HG03575 (cell line): ENCODE data around the gene WNT1.

Experiments
- ATAC-seq: cut with Tn5 transposase; IDR thresholded peaks from one replicate; pipeline ENCODE4 v1.9.1; 2021; ENCODE audit not compliant: unreplicated experiment, insufficient number of reproducible peaks, low FRiP score; ENCODE audit errors: extremely low read depth

The WNT1 gene

GRCh38 chr12:48978741-48979601, 849 bp downstream of the WNT1 start:
- ATAC-seq, result no peak

- no peak for ATAC-seq
These were observed 1.7 kb downstream of the WNT1 start for GRCh38 chr12:48979602-48980388.

GRCh38 chr12:48980389-48980952, 2.3 kb downstream of the WNT1 start:
- ATAC-seq, result no peak

GRCh38 chr12:48980953-48981756, 3.0 kb downstream of the WNT1 start:
- no peak for ATAC-seq

- no peak for ATAC-seq
These were observed 3.6 kb downstream of the WNT1 start for GRCh38 chr12:48981757-48982157.

GRCh38 chr12:48982397-48983080, 4.4 kb downstream of the WNT1 start:
- ATAC-seq, result no peak

GRCh38 chr12:48985475-48985897, 7.4 kb downstream of the WNT1 start:
- ATAC-seq, result no peak

GRCh38 chr12:48985901-48986300, 7.8 kb downstream of the WNT1 start:
- no peak for ATAC-seq

- ATAC-seq, result no peak
These were observed 8.7 kb downstream of the WNT1 start for GRCh38 chr12:48986720-48987291.

GRCh38 chr12:48988030-48988649, 10.0 kb downstream of the WNT1 start:
- ATAC-seq, result no peak

- ATAC-seq, result no peak
These were observed 12.4 kb downstream of the WNT1 start for GRCh38 chr12:48990552-48990951.

GRCh38 chr12:48991247-48992050, 13.3 kb downstream of the WNT1 start:
- no peak for ATAC-seq

- no peak for ATAC-seq
These were observed 15.7 kb downstream of the WNT1 start for GRCh38 chr12:48993787-48994186.

- no peak for ATAC-seq
These were observed 16.3 kb downstream of the WNT1 start for GRCh38 chr12:48994224-48995085.

GRCh38 chr12:48995086-48995879, 17.2 kb downstream of the WNT1 start:
- ATAC-seq, result no peak
